Measurements from ENCODE around the gene KLHDC8A.
"Not testable (repeated sequence)": the region's sequence is repeated elsewhere in the genome, so short reads cannot be mapped to it uniquely, and the experiment has no call there.

KLHDC8A gene

GRCh38 chr1:205387845-205388244 is 31.1 kb upstream of the KLHDC8A start:
- H3K27ac ChIP-seq = no peak overlapping the region
- TF ChIP-seq CTCF (conservative IDR thresholded peaks at IDR 0.05) = no peak

- not testable (repeated sequence) for H3K27ac ChIP-seq
Measured at GRCh38 chr1:205382990-205383389, 26.3 kb upstream of the KLHDC8A start.

GRCh38 chr1:205382561-205382960 is 25.8 kb upstream of the KLHDC8A start:
- no peak for TF ChIP-seq CTCF (conservative IDR thresholded peaks at IDR 0.05)
- no peak overlapping the region for H3K27ac ChIP-seq

- no peak for TF ChIP-seq CTCF (conservative IDR thresholded peaks at IDR 0.05)
- no peak overlapping the region for H3K27ac ChIP-seq
Measured at GRCh38 chr1:205381305-205381704, 24.6 kb upstream of the KLHDC8A start.

- no peak for TF ChIP-seq CTCF (conservative IDR thresholded peaks at IDR 0.05)
- H3K27ac ChIP-seq = no peak overlapping the region
Measured at GRCh38 chr1:205380882-205381281, 24.2 kb upstream of the KLHDC8A start.

- no peak for TF ChIP-seq CTCF (conservative IDR thresholded peaks at IDR 0.05)
Measured at GRCh38 chr1:205379056-205379455, 22.3 kb upstream of the KLHDC8A start.

GRCh38 chr1:205377355-205377754 is 20.6 kb upstream of the KLHDC8A start:
- no peak overlapping the region for H3K27ac ChIP-seq
- no peak for TF ChIP-seq CTCF (conservative IDR thresholded peaks at IDR 0.05)

More at GRCh38 chr1:205379056-205379455, 22.3 kb upstream of the KLHDC8A start:
- no peak overlapping the region for H3K27ac ChIP-seq

GRCh38 chr1:205376739-205377138 is 20.0 kb upstream of the KLHDC8A start:
- H3K27ac ChIP-seq = no peak overlapping the region
- no peak for TF ChIP-seq CTCF (conservative IDR thresholded peaks at IDR 0.05)

All from VCaP (cell line).